ENCODE data around the gene COX7B2. TPM values are rescaled to one million over a fixed set of nuclear protein-coding genes. Genes with fewer than 3 reads are reported as not detected.
A peak's percentile ranks its signal among the peaks of the same experiment; 100 is the strongest.

COX7B2 gene, protein sequence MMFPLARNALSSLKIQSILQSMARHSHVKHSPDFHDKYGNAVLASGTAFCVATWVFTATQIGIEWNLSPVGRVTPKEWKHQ
- not detected in 2 replicates for total RNA-seq (2012; rRNA removed)
- not detected in 2 replicates for polyA plus RNA-seq (2012; rRNA removed)
- not detected in 2 replicates for polyA plus RNA-seq (2012; cell fraction: cytosol; rRNA removed)
- not detected in 2 replicates for polyA plus RNA-seq (2012; cell fraction: nucleus; rRNA removed; ENCODE audit: low replicate concordance)
- percentile 0 among the genes with signal in this experiment for Bru-seq, nascent RNA
- percentile 0 among the genes with signal in this experiment for BruChase-seq, experiment 1, labeled RNA remaining after a 6-hour chase
- percentile 1 among the genes with signal in this experiment for BruChase-seq, experiment 2, labeled RNA remaining after a 2-hour chase
- long read RNA-seq = 0 reads

DNA sequence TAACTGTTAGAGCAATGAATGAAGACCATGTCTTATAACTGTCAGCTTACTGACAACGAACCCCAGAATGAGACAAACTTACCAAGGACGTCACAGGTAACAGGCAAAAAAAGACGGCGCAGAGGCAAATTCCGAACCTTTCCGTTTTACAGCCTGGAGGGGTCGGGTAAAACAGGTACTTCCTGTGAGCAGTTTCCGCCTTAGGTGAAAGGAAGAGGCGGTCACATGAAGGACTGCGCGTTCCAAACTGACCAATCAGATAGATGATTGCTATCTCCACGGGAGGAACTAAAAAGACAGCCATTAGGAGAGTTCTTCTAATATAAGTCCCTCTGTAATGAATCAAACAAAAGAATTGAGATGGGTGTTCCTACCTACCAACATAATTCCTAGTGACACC is at the start of gene COX7B2:
TSS of gene COX7B2 (minus strand) at position 168 of the 400 bp plus-strand sequence. CDS start 174,053 bp downstream, outside the sequence.
- DNase-seq (no peak), ATAC-seq (ENCODE audit: low read depth) (no peak)
- Histone ChIP-seq H2AFZ (replicated peaks; ENCODE audit: low read length, poor library complexity) (no peak within 1 kb of the TSS), H3K36me3 (ENCODE audit: control insufficient read depth, insufficient read depth, low read length) (no peaks in the 10 kb centered on the region), H3K79me1 (ENCODE audit: low read depth in 1 of 2, low read length in 2 of 2) (no peaks in the 10 kb centered on the region), H2BK5ac (ENCODE audit: low read depth, low read length, poor library complexity, severe bottlenecking) (no peak within 1 kb of the TSS), H2BK20ac (ENCODE audit: low read depth, low read length) (no peak within 1 kb of the TSS), H3K27ac (ENCODE audit: insufficient read depth, low read length) (no peak within 1 kb of the TSS), H2AK5ac (ENCODE audit: low read depth, low read length) (no peak within 1 kb of the TSS), H2AK9ac (replicated peaks; ENCODE audit: low read depth, low read length, poor library complexity) (no peak within 1 kb of the TSS), H3K9me1 (ENCODE audit: insufficient read depth, low read length) (no peaks in the 10 kb centered on the region), H3K4me2 (ENCODE audit: low read depth, low read length) (no peak within 1 kb of the TSS), H3K27me3 (ENCODE audit: control insufficient read depth, insufficient read depth, low read length) (no peaks in the 10 kb centered on the region), H4K5ac (ENCODE audit: low read depth, low read length) (no peak within 1 kb of the TSS), H3K9ac (ENCODE audit: low read depth, low read length) (no peak within 1 kb of the TSS), H4K20me1 (ENCODE audit: insufficient read depth, low read length) (no peaks in the 10 kb centered on the region), H3K9me3 (ENCODE audit: control insufficient read depth, insufficient read depth, low read length) (no peaks in the 10 kb centered on the region), H3K18ac (ENCODE audit: low read depth, low read length) (no peak within 1 kb of the TSS), H3K4ac (ENCODE audit: low read depth, low read length) (no peak within 1 kb of the TSS), H3K4me3 (ENCODE audit: insufficient read depth, low read depth, low read length) (no peak within 1 kb of the TSS), H3K23ac (ENCODE audit: low read depth, low read length) (no peak within 1 kb of the TSS), H4K91ac (ENCODE audit: insufficient read depth, low read depth, low read length) (no peak within 1 kb of the TSS), H2BK15ac (ENCODE audit: low read depth, low read length) (no peak within 1 kb of the TSS), H4K8ac (ENCODE audit: low read depth in 2 of 2, low read length in 2 of 2) (no peak within 1 kb of the TSS), H3K14ac (replicated peaks; ENCODE audit: low read depth, low read length) (no peak within 1 kb of the TSS), H3K56ac (ENCODE audit: extremely low read depth, insufficient read depth, low read length) (no peak within 1 kb of the TSS), H2BK120ac (ENCODE audit: low read depth, low read length) (no peak within 1 kb of the TSS), H3K4me1 (ENCODE audit: control insufficient read depth, insufficient read depth, low read length) (no peaks in the 10 kb centered on the region)
- dilution Hi-C loops (cut with HindIII; ENCODE audit: low sequenced_read_pairs, unreplicated experiment) (no loop called here), in situ Hi-C loops (cut with MboI; ENCODE audit: low sequenced_read_pairs) (no loop called here), intact Hi-C loops (cut with micrococcal nuclease) (no loop called here)
- ChIA-PET CTCF (no interaction called here), POLR2A (ENCODE audit: unreplicated experiment) (no interaction called here)
- BruUV-seq (replicated peaks) = no TSS peak
- 73% methylated on average over 3 of the region's 12 CpGs; no CpG with 5 or more reads in 1 of the 2 experiments for WGBS, 2 experiments (ENCODE audit: extremely low coverage in 2 of 2, insufficient read length in 1 of 2)
- TF ChIP-seq MXI1 (IDR thresholded peaks at IDR 0.05; ENCODE audit: borderline replicate concordance, low read depth, low read length) (no peak), MAFK (IDR thresholded peaks at IDR 0.05; ENCODE audit: low read depth, low read length) (no peak), POLR2A (IDR thresholded peaks at IDR 0.05; ENCODE audit: low read depth, low read length) (no peak), BHLHE40 (IDR thresholded peaks at IDR 0.05; ENCODE audit: low read depth, low read length) (no peak), FOS (IDR thresholded peaks at IDR 0.05; ENCODE audit: low read depth, low read length) (no peak), CHD1 (IDR thresholded peaks at IDR 0.05; ENCODE audit: low read depth, low read length) (no peak), NFE2L2 (IDR thresholded peaks at IDR 0.05; ENCODE audit: low read depth, low read length) (no peak), RCOR1 (IDR thresholded peaks at IDR 0.05; ENCODE audit: insufficient replicate concordance, low read length) (no peak), SMC3 (IDR thresholded peaks at IDR 0.05; ENCODE audit: low read depth, low read length) (no peak), RAD21 (IDR thresholded peaks at IDR 0.05; ENCODE audit: low read length) (no peak), CEBPB (IDR thresholded peaks at IDR 0.05; ENCODE audit: low read depth, low read length) (no peak), RFX5 (IDR thresholded peaks at IDR 0.05; ENCODE audit: low read depth, low read length) (no peak), MAZ (IDR thresholded peaks at IDR 0.05; ENCODE audit: borderline replicate concordance, low read depth, low read length) (no peak)
- TF ChIP-seq, protein P1, sequence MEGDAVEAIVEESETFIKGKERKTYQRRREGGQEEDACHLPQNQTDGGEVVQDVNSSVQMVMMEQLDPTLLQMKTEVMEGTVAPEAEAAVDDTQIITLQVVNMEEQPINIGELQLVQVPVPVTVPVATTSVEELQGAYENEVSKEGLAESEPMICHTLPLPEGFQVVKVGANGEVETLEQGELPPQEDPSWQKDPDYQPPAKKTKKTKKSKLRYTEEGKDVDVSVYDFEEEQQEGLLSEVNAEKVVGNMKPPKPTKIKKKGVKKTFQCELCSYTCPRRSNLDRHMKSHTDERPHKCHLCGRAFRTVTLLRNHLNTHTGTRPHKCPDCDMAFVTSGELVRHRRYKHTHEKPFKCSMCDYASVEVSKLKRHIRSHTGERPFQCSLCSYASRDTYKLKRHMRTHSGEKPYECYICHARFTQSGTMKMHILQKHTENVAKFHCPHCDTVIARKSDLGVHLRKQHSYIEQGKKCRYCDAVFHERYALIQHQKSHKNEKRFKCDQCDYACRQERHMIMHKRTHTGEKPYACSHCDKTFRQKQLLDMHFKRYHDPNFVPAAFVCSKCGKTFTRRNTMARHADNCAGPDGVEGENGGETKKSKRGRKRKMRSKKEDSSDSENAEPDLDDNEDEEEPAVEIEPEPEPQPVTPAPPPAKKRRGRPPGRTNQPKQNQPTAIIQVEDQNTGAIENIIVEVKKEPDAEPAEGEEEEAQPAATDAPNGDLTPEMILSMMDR (conservative IDR thresholded peaks at IDR 0.05; ENCODE audit: low read depth, low read length) = no peak

Measured in IMR-90 (cell line).